ACC112 (cell line): Measurements from ENCODE around the gene SOX5.

Source experiments
- H2AFZ ChIP-seq: fragments of 200-600 bp; sonication (generic); one replicate; pipeline ENCODE4 v1.6.0; 2017; ENCODE audit warnings: antibody characterized with exemption, low read length; ENCODE audit not compliant: unreplicated experiment
- H3K27ac ChIP-seq: fragments of 200-600 bp; sonication (generic); 2 replicates; pipeline ENCODE4 v1.5.1; 2014; ENCODE audit warnings: low read depth, mild to moderate bottlenecking, antibody characterized with exemption, low read length, moderate library complexity
- H3K27me3 ChIP-seq: fragments of 200-600 bp; sonication (generic); 2 replicates; pipeline ENCODE4 v1.6.1; 2014; ENCODE audit warnings: mild to moderate bottlenecking, antibody characterized with exemption, low read length, moderate library complexity, mixed read lengths; ENCODE audit not compliant: insufficient read depth
- H3K36me3 ChIP-seq: fragments of 200-600 bp; sonication (generic); 2 replicates; pipeline ENCODE4 v1.6.1; 2016; ENCODE audit warnings: mild to moderate bottlenecking, antibody characterized with exemption, low read length, moderate library complexity, mixed read lengths; ENCODE audit not compliant: insufficient read depth
- H3K4me1 ChIP-seq: fragments of 200-600 bp; sonication (generic); one replicate; pipeline ENCODE4 v1.6.1; 2016; ENCODE audit warnings: low read length, mixed read lengths; ENCODE audit not compliant: insufficient read depth, unreplicated experiment, control insufficient read depth
- H3K4me3 ChIP-seq: fragments of 200-600 bp; sonication (generic); 2 replicates; pipeline ENCODE4 v1.5.1; 2014; ENCODE audit warnings: mild to moderate bottlenecking, low read depth, low read length
- H3K79me2 ChIP-seq: fragments of 200-600 bp; sonication (generic); one replicate; pipeline ENCODE4 v1.6.0; 2016; ENCODE audit warnings: low read length; ENCODE audit not compliant: control insufficient read depth, unreplicated experiment, insufficient read depth

SOX5 gene

GRCh38 chr12:23694920-23695319 lies 254.6 kb downstream of the SOX5 start:
- H2AFZ ChIP-seq, result no peak overlapping the region
- no peak overlapping the region for H3K4me3 ChIP-seq
- H3K36me3 ChIP-seq, result no peaks in the 10 kb centered on the region
- H3K27me3 ChIP-seq, result no peaks in the 10 kb centered on the region
- H3K79me2 ChIP-seq, result no peaks in the 10 kb centered on the region
- H3K4me1 ChIP-seq, result no peaks in the 10 kb centered on the region
- H3K27ac ChIP-seq, result no peak overlapping the region

GRCh38 chr12:23694307-23694706 lies 255.2 kb downstream of the SOX5 start:
- Histone ChIP-seq H3K4me3 (no peak overlapping the region), H3K27me3 (no peaks in the 10 kb centered on the region), H3K4me1 (no peaks in the 10 kb centered on the region), H3K79me2 (no peaks in the 10 kb centered on the region), H2AFZ (no peak overlapping the region), H3K27ac (no peak overlapping the region), H3K36me3 (no peaks in the 10 kb centered on the region)

GRCh38 chr12:23687947-23688346 lies 261.5 kb downstream of the SOX5 start:
- Histone ChIP-seq H3K27me3 (no peaks in the 10 kb centered on the region), H3K27ac (no peak overlapping the region), H3K4me3 (no peak overlapping the region), H3K79me2 (no peaks in the 10 kb centered on the region), H3K4me1 (no peaks in the 10 kb centered on the region), H3K36me3 (no peaks in the 10 kb centered on the region), H2AFZ (no peak overlapping the region)

GRCh38 chr12:23686095-23686494 lies 263.4 kb downstream of the SOX5 start:
- no peaks in the 10 kb centered on the region for H3K79me2 ChIP-seq
- H3K4me3 ChIP-seq, result no peak overlapping the region
- no peaks in the 10 kb centered on the region for H3K27me3 ChIP-seq
- no peaks in the 10 kb centered on the region for H3K4me1 ChIP-seq
- H2AFZ ChIP-seq, result no peak overlapping the region
- H3K36me3 ChIP-seq, result no peaks in the 10 kb centered on the region
- no peak overlapping the region for H3K27ac ChIP-seq

- no peak overlapping the region for H3K27ac ChIP-seq
- no peaks in the 10 kb centered on the region for H3K27me3 ChIP-seq
- no peak overlapping the region for H2AFZ ChIP-seq
- no peaks in the 10 kb centered on the region for H3K4me1 ChIP-seq
- no peaks in the 10 kb centered on the region for H3K36me3 ChIP-seq
- H3K79me2 ChIP-seq, result no peaks in the 10 kb centered on the region
- H3K4me3 ChIP-seq, result no peak overlapping the region
Measured at GRCh38 chr12:23684121-23684520, 265.3 kb downstream of the SOX5 start.

GRCh38 chr12:23681237-23681636 lies 268.2 kb downstream of the SOX5 start:
- Histone ChIP-seq H3K27me3 (no peaks in the 10 kb centered on the region), H3K79me2 (no peaks in the 10 kb centered on the region), H3K4me3 (no peak overlapping the region), H3K27ac (no peak overlapping the region), H2AFZ (no peak overlapping the region), H3K4me1 (no peaks in the 10 kb centered on the region), H3K36me3 (no peaks in the 10 kb centered on the region)

- H3K79me2 ChIP-seq, result no peaks in the 10 kb centered on the region
- H3K4me3 ChIP-seq, result no peak overlapping the region
- no peak overlapping the region for H2AFZ ChIP-seq
- H3K27me3 ChIP-seq, result no peaks in the 10 kb centered on the region; the same call in 1 of the 2 replicates
- no peak overlapping the region for H3K27ac ChIP-seq
- H3K4me1 ChIP-seq, result no peaks in the 10 kb centered on the region
- no peaks in the 10 kb centered on the region for H3K36me3 ChIP-seq
Measured at GRCh38 chr12:23674064-23674463, 275.4 kb downstream of the SOX5 start.

GRCh38 chr12:23671881-23672280 lies 277.6 kb downstream of the SOX5 start:
- Histone ChIP-seq H3K27me3 (no peaks in the 10 kb centered on the region; the same call in 1 of the 2 replicates), H3K4me3 (no peak overlapping the region), H2AFZ (no peak overlapping the region), H3K36me3 (no peaks in the 10 kb centered on the region), H3K27ac (no peak overlapping the region), H3K4me1 (no peaks in the 10 kb centered on the region), H3K79me2 (no peaks in the 10 kb centered on the region)

GRCh38 chr12:23670684-23671083 lies 278.8 kb downstream of the SOX5 start:
- H3K4me1 ChIP-seq, result no peaks in the 10 kb centered on the region
- no peaks in the 10 kb centered on the region for H3K79me2 ChIP-seq
- no peaks in the 10 kb centered on the region; the same call in 1 of the 2 replicates for H3K27me3 ChIP-seq
- H3K27ac ChIP-seq, result no peak overlapping the region
- no peak overlapping the region for H3K4me3 ChIP-seq
- H2AFZ ChIP-seq, result no peak overlapping the region
- H3K36me3 ChIP-seq, result no peaks in the 10 kb centered on the region

GRCh38 chr12:23669691-23670090 lies 279.8 kb downstream of the SOX5 start:
- H3K27ac ChIP-seq, result no peak overlapping the region
- no peak overlapping the region for H3K4me3 ChIP-seq
- H2AFZ ChIP-seq, result no peak overlapping the region
- H3K4me1 ChIP-seq, result no peaks in the 10 kb centered on the region
- no peaks in the 10 kb centered on the region for H3K79me2 ChIP-seq
- no peaks in the 10 kb centered on the region for H3K36me3 ChIP-seq
- no peaks in the 10 kb centered on the region; the same call in 1 of the 2 replicates for H3K27me3 ChIP-seq

GRCh38 chr12:23666866-23667265 lies 282.6 kb downstream of the SOX5 start:
- Histone ChIP-seq H3K4me1 (no peaks in the 10 kb centered on the region), H3K79me2 (no peaks in the 10 kb centered on the region), H3K4me3 (no peak overlapping the region), H3K27me3 (no peaks in the 10 kb centered on the region), H3K36me3 (no peaks in the 10 kb centered on the region), H2AFZ (no peak overlapping the region), H3K27ac (no peak overlapping the region)
